Measurements from ENCODE around the gene ABCG2. TPM values are rescaled to one million over a fixed set of nuclear protein-coding genes. Genes with fewer than 3 reads are reported as not detected.

ABCG2 gene
- total RNA-seq, 1 experiment from 2014 or later = 0.12 TPM

- Mint-ChIP-seq H3K4me3 (ENCODE audit: unreplicated experiment) (no peak overlapping the region), H3K27ac (ENCODE audit: low read depth, unreplicated experiment) (no peak overlapping the region), H3K36me3 (ENCODE audit: insufficient read depth, unreplicated experiment) (no peaks in the 10 kb centered on the region), H3K27me3 (ENCODE audit: insufficient read depth, unreplicated experiment) (no peaks in the 10 kb centered on the region), H3K4me1 (ENCODE audit: insufficient read depth, unreplicated experiment) (peaks cover 7% of the 10 kb centered on the region), H3K9me3 (ENCODE audit: unreplicated experiment) (no peaks in the 10 kb centered on the region)
- ChIA-PET CTCF (no interaction called here), POLR2A (no interaction called here)
- BruUV-seq (replicated peaks) = no TSS peak
- no peak for DNase-seq (ENCODE audit: unreplicated experiment)
- TF ChIP-seq CTCF (IDR thresholded peaks at IDR 0.05; ENCODE audit: unreplicated experiment) = no peak
- intact Hi-C loops (cut with micrococcal nuclease) = no loop called here
Measured at GRCh38 chr4:88101165-88101564, 57.3 kb downstream of the ABCG2 start.

DNA sequence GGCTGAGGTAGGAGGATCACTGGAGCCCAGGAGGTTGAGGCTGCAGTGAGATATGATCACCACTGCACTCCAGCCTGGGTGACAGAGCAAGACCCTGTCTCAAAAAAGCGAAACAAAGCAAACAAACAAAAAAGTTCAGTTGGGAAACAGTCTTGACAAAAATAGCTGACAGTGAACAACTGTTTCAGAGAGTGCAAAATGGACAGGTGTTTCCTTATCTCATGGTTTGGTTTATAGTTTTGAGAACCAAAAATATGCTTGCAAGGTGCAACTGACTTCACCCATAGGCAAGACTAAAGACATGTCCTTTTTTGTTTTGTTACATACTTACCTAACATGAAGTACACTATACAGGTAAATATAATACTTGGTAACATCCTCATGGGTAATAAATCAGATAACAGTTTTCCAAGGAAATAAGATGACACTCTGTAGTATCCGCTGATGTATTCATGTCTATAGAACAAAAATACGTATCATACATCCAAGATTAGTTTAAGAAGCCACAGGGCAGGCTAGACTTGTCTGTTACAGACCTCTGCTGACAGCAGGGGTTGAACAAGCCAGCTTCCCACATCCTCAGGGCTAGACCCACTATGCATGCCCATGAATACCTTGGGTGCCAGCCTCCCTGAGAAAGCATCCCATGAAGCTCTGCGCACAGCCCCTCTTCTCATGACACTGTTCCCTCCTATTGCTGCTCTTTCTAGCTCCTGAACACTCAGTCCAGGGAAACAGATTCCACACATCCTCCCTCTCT is 59.3 kb downstream of the ABCG2 start:
- intact Hi-C loops (cut with micrococcal nuclease) = no loop called here
- ChIA-PET CTCF (no interaction called here), POLR2A (interaction anchor here (1.6 kb wide), 1 partner anchor 12 kb away, joined by 4 read pairs; no protein-coding TSS in a partner anchor)
- no peak for DNase-seq (ENCODE audit: unreplicated experiment)
- Mint-ChIP-seq H3K27ac (ENCODE audit: low read depth, unreplicated experiment) (no peak overlapping the region), H3K4me1 (ENCODE audit: insufficient read depth, unreplicated experiment) (no peaks in the 10 kb centered on the region), H3K36me3 (ENCODE audit: insufficient read depth, unreplicated experiment) (no peaks in the 10 kb centered on the region), H3K9me3 (ENCODE audit: unreplicated experiment) (no peaks in the 10 kb centered on the region), H3K27me3 (ENCODE audit: insufficient read depth, unreplicated experiment) (no peaks in the 10 kb centered on the region), H3K4me3 (ENCODE audit: unreplicated experiment) (no peak overlapping the region)
- BruUV-seq (replicated peaks) = no TSS peak
- TF ChIP-seq CTCF (IDR thresholded peaks at IDR 0.05; ENCODE audit: unreplicated experiment) = no peak

- H3K9me3 Mint-ChIP-seq (ENCODE audit: unreplicated experiment) = no peaks in the 10 kb centered on the region
- no peaks in the 10 kb centered on the region for H3K27me3 Mint-ChIP-seq (ENCODE audit: insufficient read depth, unreplicated experiment)
- no peak for TF ChIP-seq CTCF (IDR thresholded peaks at IDR 0.05; ENCODE audit: unreplicated experiment)
- H3K4me1 Mint-ChIP-seq (ENCODE audit: insufficient read depth, unreplicated experiment) = no peaks in the 10 kb centered on the region
- DNase-seq (ENCODE audit: unreplicated experiment) = no peak
- POLR2A ChIA-PET = interaction anchor here (1.6 kb wide), 1 partner anchor 13 kb away, joined by 4 read pairs; no protein-coding TSS in a partner anchor
- intact Hi-C loops (cut with micrococcal nuclease) = no loop called here
- H3K36me3 Mint-ChIP-seq (ENCODE audit: insufficient read depth, unreplicated experiment) = no peaks in the 10 kb centered on the region
- H3K27ac Mint-ChIP-seq (ENCODE audit: low read depth, unreplicated experiment) = no peak overlapping the region
- H3K4me3 Mint-ChIP-seq (ENCODE audit: unreplicated experiment) = no peak overlapping the region
- CTCF ChIA-PET = no interaction called here
- no TSS peak for BruUV-seq (replicated peaks)
Measured at GRCh38 chr4:88097781-88098180, 60.7 kb downstream of the ABCG2 start.

DNA sequence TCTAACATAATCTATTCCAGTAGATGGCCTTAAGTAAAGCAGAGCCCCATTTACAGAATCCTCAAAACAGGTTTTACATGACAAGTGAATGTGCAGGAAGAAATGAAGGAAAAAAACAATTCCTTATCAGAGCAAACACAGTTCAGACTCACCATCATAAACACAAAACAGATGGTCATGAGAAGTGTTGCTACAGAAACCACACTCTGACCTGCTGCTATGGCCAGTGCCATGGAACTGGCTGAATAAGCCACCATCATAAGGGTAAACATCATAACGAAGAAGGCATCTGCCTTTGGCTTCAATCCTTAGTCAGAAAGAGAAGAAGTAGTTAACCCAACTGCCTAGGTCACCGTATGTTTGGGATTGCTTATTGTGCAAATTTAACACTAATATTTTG is 61.1 kb downstream of the ABCG2 start:
- intact Hi-C loops (cut with micrococcal nuclease) = no loop called here
- ChIA-PET CTCF (no interaction called here), POLR2A (interaction anchor here (0.7 to 1.6 kb wide), 2 partner anchors 13 to 238 kb away, joined by 3 to 4 read pairs; no protein-coding TSS in a partner anchor)
- BruUV-seq (replicated peaks) = no TSS peak
- Mint-ChIP-seq H3K36me3 (ENCODE audit: insufficient read depth, unreplicated experiment) (no peaks in the 10 kb centered on the region), H3K9me3 (ENCODE audit: unreplicated experiment) (no peaks in the 10 kb centered on the region), H3K27me3 (ENCODE audit: insufficient read depth, unreplicated experiment) (no peaks in the 10 kb centered on the region), H3K4me1 (ENCODE audit: insufficient read depth, unreplicated experiment) (no peaks in the 10 kb centered on the region), H3K4me3 (ENCODE audit: unreplicated experiment) (no peak overlapping the region), H3K27ac (ENCODE audit: low read depth, unreplicated experiment) (no peak overlapping the region)
- DNase-seq (ENCODE audit: unreplicated experiment) = no peak
- TF ChIP-seq CTCF (IDR thresholded peaks at IDR 0.05; ENCODE audit: unreplicated experiment) = no peak
